ENCODE measurements around the gene ZNF599. TPM values are rescaled to one million over a fixed set of nuclear protein-coding genes. Genes with fewer than 3 reads are reported as not detected.

Gene ZNF599
- total and polyA plus RNA-seq, 2 donors from 2014 or later, result 8.9 to 14.2 TPM

GRCh38 chr19:34731019-34731829, 41.8 kb downstream of the ZNF599 start:
- no peak for FAIRE-seq
- Histone ChIP-seq H3K4me3 (ENCODE audit: low read length in 3 of 3) (no peak overlapping the region), H3K9ac (ENCODE audit: low read length in 3 of 3) (no peak overlapping the region), H3K9me3 (ENCODE audit: control insufficient read depth in 2 of 3, insufficient read depth in 1 of 3, low read length in 3 of 3) (peaks cover 0 to 8% (median 0%) of the 10 kb centered on the region in 3 donors), H3K4me1 (ENCODE audit: control insufficient read depth in 2 of 3, insufficient read depth in 2 of 3, low read depth in 1 of 3, low read length in 3 of 3) (peaks cover 0 to 8% (median 5%) of the 10 kb centered on the region in 3 donors), H3K27ac (ENCODE audit: low read depth in 2 of 2, low read length in 2 of 2) (no peak overlapping the region), H3K27me3 (ENCODE audit: control insufficient read depth, insufficient read depth, low read length) (no peaks in the 10 kb centered on the region), H3K36me3 (ENCODE audit: control insufficient read depth in 2 of 3, insufficient read depth in 3 of 3, low read length in 3 of 3) (peaks cover 6 to 10% (median 9%) of the 10 kb centered on the region in 3 donors)
- TF ChIP-seq, protein P1, sequence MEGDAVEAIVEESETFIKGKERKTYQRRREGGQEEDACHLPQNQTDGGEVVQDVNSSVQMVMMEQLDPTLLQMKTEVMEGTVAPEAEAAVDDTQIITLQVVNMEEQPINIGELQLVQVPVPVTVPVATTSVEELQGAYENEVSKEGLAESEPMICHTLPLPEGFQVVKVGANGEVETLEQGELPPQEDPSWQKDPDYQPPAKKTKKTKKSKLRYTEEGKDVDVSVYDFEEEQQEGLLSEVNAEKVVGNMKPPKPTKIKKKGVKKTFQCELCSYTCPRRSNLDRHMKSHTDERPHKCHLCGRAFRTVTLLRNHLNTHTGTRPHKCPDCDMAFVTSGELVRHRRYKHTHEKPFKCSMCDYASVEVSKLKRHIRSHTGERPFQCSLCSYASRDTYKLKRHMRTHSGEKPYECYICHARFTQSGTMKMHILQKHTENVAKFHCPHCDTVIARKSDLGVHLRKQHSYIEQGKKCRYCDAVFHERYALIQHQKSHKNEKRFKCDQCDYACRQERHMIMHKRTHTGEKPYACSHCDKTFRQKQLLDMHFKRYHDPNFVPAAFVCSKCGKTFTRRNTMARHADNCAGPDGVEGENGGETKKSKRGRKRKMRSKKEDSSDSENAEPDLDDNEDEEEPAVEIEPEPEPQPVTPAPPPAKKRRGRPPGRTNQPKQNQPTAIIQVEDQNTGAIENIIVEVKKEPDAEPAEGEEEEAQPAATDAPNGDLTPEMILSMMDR (IDR thresholded peaks at IDR 0.05; ENCODE audit: borderline replicate concordance, extremely low read depth, insufficient read depth), result no peak
- intact Hi-C loops (cut with DNase I), result no loop called here
- peak in 1 of 5 donors; percentile 57 for DNase-seq

DNA sequence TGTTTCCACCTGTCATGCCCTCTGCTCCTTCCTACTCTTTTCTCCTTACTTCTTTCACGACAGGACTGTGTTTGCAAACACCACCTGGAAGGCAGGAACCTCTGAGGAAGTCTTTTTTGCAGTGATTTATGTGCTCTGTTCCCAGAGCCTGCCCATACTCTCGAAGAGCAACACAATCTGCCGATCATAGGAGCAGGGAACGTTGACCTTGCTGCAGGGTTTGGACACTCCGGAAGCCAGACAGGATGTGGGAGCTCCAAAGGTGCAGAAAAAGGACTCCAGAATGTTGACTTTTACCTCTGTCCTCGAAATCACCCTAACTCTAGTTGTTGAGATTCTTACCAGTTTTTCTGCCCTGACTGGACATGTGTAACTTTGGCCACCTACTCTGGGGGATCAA, 47.6 kb downstream of the ZNF599 start:
- Histone ChIP-seq H3K9ac (ENCODE audit: low read length in 3 of 3) (no peak overlapping the region), H3K27me3 (ENCODE audit: control insufficient read depth, insufficient read depth, low read length) (no peaks in the 10 kb centered on the region), H3K36me3 (ENCODE audit: control insufficient read depth in 2 of 3, insufficient read depth in 3 of 3, low read length in 3 of 3) (no peaks in the 10 kb centered on the region), H3K4me1 (ENCODE audit: control insufficient read depth in 2 of 3, insufficient read depth in 2 of 3, low read depth in 1 of 3, low read length in 3 of 3) (no peaks in the 10 kb centered on the region), H3K27ac (ENCODE audit: low read depth in 2 of 2, low read length in 2 of 2) (no peak overlapping the region), H3K4me3 (ENCODE audit: low read length in 3 of 3) (no peak overlapping the region), H3K9me3 (ENCODE audit: control insufficient read depth in 2 of 3, insufficient read depth in 1 of 3, low read length in 3 of 3) (no peaks in the 10 kb centered on the region)
- FAIRE-seq (no peak), DNase-seq (peak in 3 of 5 donors; percentile 21 to 39 (median 34))
- TF ChIP-seq, protein P1 (IDR thresholded peaks at IDR 0.05; ENCODE audit: borderline replicate concordance, extremely low read depth, insufficient read depth), result no peak
- intact Hi-C loops (cut with DNase I), result no loop called here

GRCh38 chr19:34722353-34722752, 50.7 kb downstream of the ZNF599 start:
- Histone ChIP-seq H3K27me3 (ENCODE audit: control insufficient read depth, insufficient read depth, low read length) (no peaks in the 10 kb centered on the region), H3K4me1 (ENCODE audit: control insufficient read depth in 2 of 3, insufficient read depth in 2 of 3, low read depth in 1 of 3, low read length in 3 of 3) (no peaks in the 10 kb centered on the region), H3K27ac (ENCODE audit: low read depth in 2 of 2, low read length in 2 of 2) (no peak overlapping the region), H3K4me3 (ENCODE audit: low read length in 3 of 3) (no peak overlapping the region), H3K9me3 (ENCODE audit: control insufficient read depth in 2 of 3, insufficient read depth in 1 of 3, low read length in 3 of 3) (no peaks in the 10 kb centered on the region), H3K36me3 (ENCODE audit: control insufficient read depth in 2 of 3, insufficient read depth in 3 of 3, low read length in 3 of 3) (no peaks in the 10 kb centered on the region), H3K9ac (ENCODE audit: low read length in 3 of 3) (no peak overlapping the region)
- TF ChIP-seq, protein P1 (IDR thresholded peaks at IDR 0.05; ENCODE audit: borderline replicate concordance, extremely low read depth, insufficient read depth), result no peak
- intact Hi-C loops (cut with DNase I), result no loop called here
- DNase-seq (no peak), FAIRE-seq (no peak)

Data from kidney (tissue), 14 donors.